OCI-LY1 (cell line): ENCODE data around the gene DDX46.

Experiments
- H2AFZ ChIP-seq: fragments of 200-600 bp; sonication (generic), shearing (Covaris generic); 2 replicates; pipeline ENCODE4 v1.6.0; 2014; ENCODE audit warnings: antibody characterized with exemption, mild to moderate bottlenecking, low read length
- H3F3A ChIP-seq: fragments of 200-600 bp; sonication (generic), shearing (Covaris generic); 2 replicates; pipeline ENCODE4 v1.6.0; 2014; ENCODE audit warnings: mild to moderate bottlenecking, antibody characterized with exemption, low read length, moderate library complexity; ENCODE audit not compliant: insufficient read depth
- H3K27ac ChIP-seq: fragments of 200-600 bp; sonication (generic); 2 replicates; pipeline ENCODE4 v1.5.1; 2014; ENCODE audit warnings: low read length, mixed run types, mild to moderate bottlenecking, low read depth; ENCODE audit not compliant: poor library complexity, severe bottlenecking
- H3K27me3 ChIP-seq: fragments of 200-600 bp; sonication (generic); 2 replicates; pipeline ENCODE4 v1.6.0; 2014; ENCODE audit warnings: antibody characterized with exemption, mild to moderate bottlenecking, low read length, moderate library complexity; ENCODE audit not compliant: insufficient read depth
- H3K36me3 ChIP-seq: fragments of 200-600 bp; sonication (generic); 2 replicates; pipeline ENCODE4 v1.6.1; 2014; ENCODE audit warnings: mild to moderate bottlenecking, antibody characterized with exemption, low read length, moderate library complexity, mixed read lengths; ENCODE audit not compliant: insufficient read depth
- H3K4me1 ChIP-seq: fragments of 200-600 bp; sonication (generic); 2 replicates; pipeline ENCODE4 v1.5.1; 2014; ENCODE audit warnings: mild to moderate bottlenecking, low read length, moderate library complexity; ENCODE audit not compliant: insufficient read depth, severe bottlenecking
- H3K4me2 ChIP-seq: fragments of 200-600 bp; sonication (generic), shearing (Covaris generic); 2 replicates; pipeline ENCODE4 v1.6.1; 2014; ENCODE audit warnings: low read length
- H3K4me3 ChIP-seq: fragments of 200-600 bp; sonication (generic); 2 replicates; pipeline ENCODE4 v1.5.1; 2014; ENCODE audit warnings: low read length, low read depth, mild to moderate bottlenecking, mixed read lengths; ENCODE audit not compliant: poor library complexity, severe bottlenecking
- H3K79me2 ChIP-seq: fragments of 200-600 bp; shearing (Covaris generic); 2 replicates; pipeline ENCODE4 v1.6.1; 2016; ENCODE audit warnings: mixed run types, low read length, mixed read lengths; ENCODE audit not compliant: insufficient read depth
- H3K9ac ChIP-seq: fragments of 200-600 bp; sonication (generic), shearing (Covaris generic); 2 replicates; pipeline ENCODE4 v1.6.1; 2014; ENCODE audit warnings: mild to moderate bottlenecking, low read length, mixed read lengths
- H3K9me2 ChIP-seq: fragments of 200-600 bp; sonication (generic), shearing (Covaris generic); 2 replicates; pipeline ENCODE4 v1.6.1; 2014; ENCODE audit warnings: low read depth, mild to moderate bottlenecking, low read length, mixed read lengths
- H3K9me3 ChIP-seq: fragments of 200-600 bp; shearing (Covaris generic); 2 replicates; pipeline ENCODE4 v1.6.1; 2014; ENCODE audit warnings: low read length, mixed read lengths
- H4K20me1 ChIP-seq: fragments of 200-600 bp; sonication (generic), shearing (Covaris generic); 2 replicates; pipeline ENCODE4 v1.6.0; 2016; ENCODE audit warnings: mild to moderate bottlenecking, low read length; ENCODE audit not compliant: insufficient read depth
- CTCF ChIP-seq: fragments of 200-600 bp; sonication (generic), shearing (Covaris generic); IDR thresholded peaks from 2 replicates; pipeline ENCODE4 v1.5.1; 2017; ENCODE audit warnings: mild to moderate bottlenecking, antibody characterized with exemption, low read length, moderate library complexity, mixed read lengths
- EZH2 ChIP-seq: fragments of 200-600 bp; sonication (generic), shearing (Covaris generic); IDR thresholded peaks from 2 replicates; pipeline ENCODE4 v1.8.0; 2017; ENCODE audit warnings: borderline replicate concordance, mixed run types, mild to moderate bottlenecking, antibody characterized with exemption, low read length, moderate library complexity, mixed read lengths

The DDX46 gene

GRCh38 chr5:134873987-134874830 is 115.6 kb downstream of the DDX46 start, which contains the start of gene TXNDC15:
Gene TXNDC15, plus strand, starts transcription at chr5:134874371. Its CDS starts 57 bp downstream, at chr5:134874428.
- Histone ChIP-seq H3K9ac (peak within 1 kb of the TSS; percentile 87), H3K4me1 (peaks cover 51% of the 10 kb centered on the region), H3K9me3 (no peaks in the 10 kb centered on the region)

GRCh38 chr5:134874831-134875655 is 116.5 kb downstream of the DDX46 start:
- H3K36me3 ChIP-seq = no peaks in the 10 kb centered on the region
- no peaks in the 10 kb centered on the region for H3K9me2 ChIP-seq
- H3F3A ChIP-seq = no peaks in the 10 kb centered on the region
- H3K27me3 ChIP-seq = no peaks in the 10 kb centered on the region
- peak overlapping the region; percentile 70 for H3K27ac ChIP-seq
- H3K4me1 ChIP-seq = peaks cover 52% of the 10 kb centered on the region
- H4K20me1 ChIP-seq = no peaks in the 10 kb centered on the region
- H3K9me3 ChIP-seq = no peaks in the 10 kb centered on the region
- peak overlapping the region; percentile 92 for H3K4me2 ChIP-seq
- H3K4me3 ChIP-seq = peak overlapping the region; percentile 78
- H3K9ac ChIP-seq = peak overlapping the region; percentile 87
- TF ChIP-seq EZH2 (no peak), CTCF (no peak)
- H3K79me2 ChIP-seq = peaks cover 29% of the 10 kb centered on the region
- H2AFZ ChIP-seq = no peak overlapping the region

More at GRCh38 chr5:134873987-134874830, 115.6 kb downstream of the DDX46 start, which contains the start of gene TXNDC15:
- Histone ChIP-seq H3K4me3 (peak within 1 kb of the TSS; percentile 78), H3K36me3 (no peaks in the 10 kb centered on the region), H3K27ac (peak within 1 kb of the TSS; percentile 70), H3K4me2 (peak within 1 kb of the TSS; percentile 92), H3K9me2 (no peaks in the 10 kb centered on the region), H3K79me2 (peaks cover 20% of the 10 kb centered on the region), H2AFZ (peak within 1 kb of the TSS; percentile 31; the same call in 1 of the 2 replicates), H3K27me3 (no peaks in the 10 kb centered on the region), H3F3A (no peaks in the 10 kb centered on the region), H4K20me1 (no peaks in the 10 kb centered on the region)
- TF ChIP-seq CTCF (no peak), EZH2 (no peak)

GRCh38 chr5:134877159-134877558 is 118.6 kb downstream of the DDX46 start:
- Histone ChIP-seq H3F3A (no peaks in the 10 kb centered on the region), H3K4me2 (peak overlapping the region; percentile 15; the same call in 1 of the 2 replicates), H3K9ac (no peak overlapping the region; the same call in 1 of the 2 replicates), H3K4me1 (peaks cover 52% of the 10 kb centered on the region), H3K36me3 (no peaks in the 10 kb centered on the region), H2AFZ (no peak overlapping the region), H3K9me3 (no peaks in the 10 kb centered on the region), H3K4me3 (no peak overlapping the region), H4K20me1 (no peaks in the 10 kb centered on the region), H3K79me2 (peaks cover 37% of the 10 kb centered on the region), H3K9me2 (no peaks in the 10 kb centered on the region), H3K27ac (peak overlapping the region; percentile 39), H3K27me3 (no peaks in the 10 kb centered on the region)
- TF ChIP-seq CTCF (no peak), EZH2 (no peak)
